Globus pallidus (tissue), 1 donor: ENCODE results near the gene ATP9A.
"Not testable (repeated sequence)": the region's sequence is repeated elsewhere in the genome, so short reads cannot be mapped to it uniquely, and the experiment has no call there.

Source experiments
- DNase-seq: peaks from one replicate; pipeline ENCODE4 v3.0.0-alpha.2; 2015; ENCODE audit warnings: low spot score

The ATP9A gene

DNA sequence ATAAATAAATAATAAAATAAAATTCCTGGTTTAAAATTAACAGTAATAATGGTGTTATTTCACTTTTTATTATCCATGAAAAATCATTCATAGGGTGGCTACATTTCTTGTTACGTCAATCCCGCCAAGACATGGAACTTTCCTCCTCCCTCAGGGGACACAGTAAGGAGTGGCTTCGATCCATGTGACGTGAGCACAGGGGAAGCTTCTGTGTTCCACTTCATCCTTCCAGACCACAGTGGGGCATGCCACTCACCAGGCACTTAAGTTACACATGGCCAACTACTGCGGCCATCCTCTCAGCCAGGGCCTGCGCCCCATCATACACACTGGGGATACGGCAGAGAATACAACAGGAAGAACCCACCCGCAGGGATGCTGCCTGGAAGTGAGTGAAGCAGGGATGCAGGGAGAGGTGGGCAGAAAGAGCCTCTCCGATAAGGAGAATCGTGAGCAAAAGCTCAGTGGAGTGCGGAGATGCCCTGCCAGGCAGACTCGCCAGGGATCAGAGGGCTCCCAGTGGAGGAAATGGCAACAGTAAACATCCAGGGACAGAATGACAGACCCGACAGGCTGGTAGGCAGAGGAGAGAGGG lies 75.3 kb downstream of the ATP9A start:
- no peak for DNase-seq

DNA sequence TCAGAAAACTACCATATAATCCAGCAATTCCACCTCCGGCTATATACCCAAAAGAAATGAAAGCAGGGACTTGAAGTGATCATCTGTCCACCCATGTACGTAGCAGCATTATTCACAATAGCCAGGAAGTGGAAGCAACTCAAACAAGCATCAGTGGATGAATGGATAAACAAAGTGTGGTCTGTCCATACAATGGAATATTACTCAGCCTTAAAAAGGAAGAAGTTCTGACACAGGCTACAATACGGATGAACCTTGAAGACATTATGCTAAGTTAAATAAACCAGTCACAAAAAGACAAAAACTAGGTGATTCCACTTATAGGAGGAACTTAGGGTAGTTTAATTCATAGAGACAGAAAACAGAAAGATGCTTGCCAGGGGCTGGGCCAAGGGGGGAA lies 76.5 kb downstream of the ATP9A start:
- no peak for DNase-seq

DNA sequence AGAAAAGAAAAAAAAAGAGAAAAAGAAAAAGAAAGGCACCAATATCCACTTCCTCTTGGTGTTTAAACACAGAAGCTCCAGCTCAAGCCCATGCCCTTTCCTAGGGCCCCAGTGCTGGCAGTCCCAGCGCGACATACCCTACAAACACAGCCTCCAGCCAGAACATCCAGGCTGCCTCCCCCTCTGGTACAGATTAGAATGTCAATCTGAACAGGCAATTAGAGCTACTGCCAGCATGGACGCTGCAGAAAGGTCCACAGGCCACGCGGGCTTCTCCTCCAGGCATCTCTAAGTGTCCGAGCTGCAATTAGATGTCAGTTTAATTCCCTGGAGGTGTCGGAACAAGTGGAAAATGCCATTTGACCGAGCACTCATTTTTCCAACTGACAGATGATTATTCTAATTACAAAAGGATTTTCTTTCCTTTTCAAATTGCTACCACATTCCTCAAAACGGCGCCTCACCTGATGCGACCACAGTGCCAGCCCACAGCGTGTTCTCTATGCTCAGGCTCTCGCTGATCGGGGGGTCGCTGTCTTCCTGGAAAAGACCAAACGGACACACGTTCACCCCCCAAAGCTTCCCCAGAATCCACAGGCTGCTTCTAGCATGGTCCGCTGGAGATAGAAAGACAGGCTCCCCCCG lies 79.5 kb downstream of the ATP9A start:
- no peak for DNase-seq

DNA sequence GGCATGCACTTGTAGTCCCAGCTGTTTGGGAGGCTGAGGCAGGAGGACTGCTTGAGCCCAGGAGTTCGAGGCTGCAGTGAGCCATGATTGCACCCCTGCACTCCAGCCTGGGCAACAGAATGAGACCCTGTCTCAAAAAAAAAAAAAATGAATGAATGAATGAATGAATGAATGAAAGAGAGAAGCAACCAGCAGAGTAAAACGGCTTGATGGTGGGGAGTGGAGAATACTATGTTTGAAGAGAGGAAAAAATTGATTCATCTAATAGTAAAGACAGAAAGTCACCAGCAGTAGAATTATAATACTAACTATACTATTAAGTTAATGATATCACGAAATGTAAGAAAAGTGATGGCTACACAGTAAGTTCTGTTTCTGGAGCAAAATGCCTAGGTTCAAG lies 80.6 kb downstream of the ATP9A start:
- DNase-seq, result no peak

GRCh38 chr20:51687108-51687507 lies 81.1 kb downstream of the ATP9A start:
- no peak for DNase-seq

DNA sequence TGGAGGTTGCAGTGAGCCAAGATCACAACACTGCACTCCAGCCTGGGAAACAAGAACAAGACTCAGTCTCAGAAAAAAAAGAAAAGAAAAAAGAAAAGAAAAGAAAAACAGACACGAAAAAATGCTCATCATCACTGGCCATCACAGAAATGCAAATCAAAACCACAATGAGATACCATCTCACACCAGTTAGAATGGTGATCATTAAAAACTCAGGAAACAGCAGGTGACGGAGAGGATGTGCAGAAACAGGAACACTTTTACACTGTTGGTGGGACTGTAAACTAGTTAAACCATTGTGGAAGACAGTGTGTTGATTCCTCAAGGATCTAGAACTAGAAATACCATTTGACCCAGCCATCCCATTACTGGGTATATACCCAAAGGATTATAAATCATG lies 82.7 kb downstream of the ATP9A start:
- not testable (repeated sequence) for DNase-seq

DNA sequence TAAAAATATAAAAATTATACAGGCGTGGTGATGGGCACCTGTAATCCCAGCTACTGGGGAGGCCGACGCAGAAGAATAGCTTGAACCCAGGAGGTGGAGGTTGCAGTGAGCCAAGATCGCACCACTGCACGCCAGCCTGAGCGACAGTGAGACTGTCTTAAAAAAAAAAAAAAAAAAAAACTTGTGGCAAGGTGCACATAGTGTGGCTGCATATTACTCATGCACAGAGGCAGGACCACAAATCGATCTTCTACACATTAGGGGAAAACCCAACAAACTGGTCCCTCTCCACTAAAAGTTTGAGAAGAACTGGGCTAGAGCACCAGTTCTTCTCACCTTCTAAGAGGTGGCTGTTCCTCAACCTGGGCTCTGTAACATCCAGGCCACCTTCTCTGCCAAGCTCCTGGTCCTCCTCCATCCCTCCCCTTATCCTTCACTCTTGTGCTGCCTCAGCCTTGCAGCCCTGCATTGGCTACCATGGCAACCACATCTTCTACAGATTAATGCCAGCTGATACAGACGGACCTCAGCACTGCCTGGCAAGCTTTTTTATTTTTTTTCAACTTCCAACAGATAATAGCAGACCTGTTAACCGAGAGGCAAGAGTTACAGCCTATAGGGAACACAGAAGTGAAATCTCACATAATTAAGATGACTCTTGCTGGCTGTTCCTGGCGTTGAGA lies 88.0 kb downstream of the ATP9A start:
- no peak for DNase-seq

DNA sequence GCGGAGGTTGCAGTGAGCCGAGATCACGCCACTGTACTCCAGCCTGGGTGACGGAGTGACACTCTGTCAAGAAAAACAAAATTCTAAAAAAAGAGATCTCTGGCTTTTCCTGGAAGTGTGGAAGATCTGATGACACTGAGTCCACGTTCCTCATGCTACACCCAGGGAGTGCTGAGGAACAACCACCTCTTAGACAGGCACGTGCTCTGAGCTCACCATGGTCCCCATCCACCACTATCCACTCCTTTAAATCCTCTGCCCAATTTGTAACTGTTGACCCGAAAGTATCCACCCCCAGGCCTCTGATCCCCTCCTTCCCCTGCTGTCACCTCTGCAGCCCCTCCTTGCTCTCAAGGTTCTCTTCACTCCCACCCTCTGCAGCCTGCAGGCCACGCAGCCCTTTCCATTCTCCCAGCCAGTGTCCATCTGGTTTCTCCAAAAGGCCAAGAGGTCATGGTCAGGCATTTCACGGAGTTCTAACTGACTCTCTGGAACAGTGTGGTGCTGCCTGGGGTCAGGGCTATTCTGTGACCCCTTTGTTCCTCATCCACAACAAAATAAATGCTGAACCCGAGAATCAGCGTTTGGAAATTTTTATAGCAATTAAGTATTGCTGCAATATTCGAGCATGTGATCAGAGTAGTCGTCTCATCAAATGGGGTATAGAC lies 88.8 kb downstream of the ATP9A start:
- no peak for DNase-seq

- DNase-seq, result peak; percentile 89
Measured at GRCh38 chr20:51678026-51678697, 90.0 kb downstream of the ATP9A start.

GRCh38 chr20:51668947-51669346 lies 99.2 kb downstream of the ATP9A start:
- DNase-seq, result no peak

GRCh38 chr20:51668515-51668914 lies 99.7 kb downstream of the ATP9A start:
- no peak for DNase-seq

DNA sequence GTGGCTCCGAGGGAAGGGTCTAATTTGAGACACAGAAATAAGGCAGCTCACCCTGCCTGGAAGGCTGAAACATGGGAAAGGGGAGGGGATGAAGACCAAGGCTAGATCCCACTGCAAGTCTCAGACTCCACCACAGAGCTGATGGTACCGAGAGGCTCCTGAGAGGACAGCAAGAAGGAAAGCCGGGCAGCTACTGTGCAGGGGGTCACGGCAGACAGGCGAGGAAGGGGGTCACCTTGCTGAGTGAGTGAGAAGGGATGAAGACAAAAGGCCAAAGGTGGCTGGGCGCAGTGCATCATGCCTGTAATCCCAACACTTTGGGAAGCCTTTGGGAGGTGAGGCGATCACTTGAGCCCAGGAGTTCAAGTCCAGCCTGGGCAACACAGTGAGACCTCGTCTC lies 100.7 kb downstream of the ATP9A start:
- DNase-seq, result no peak

GRCh38 chr20:51667002-51667408 lies 101.2 kb downstream of the ATP9A start:
- no peak for DNase-seq

DNA sequence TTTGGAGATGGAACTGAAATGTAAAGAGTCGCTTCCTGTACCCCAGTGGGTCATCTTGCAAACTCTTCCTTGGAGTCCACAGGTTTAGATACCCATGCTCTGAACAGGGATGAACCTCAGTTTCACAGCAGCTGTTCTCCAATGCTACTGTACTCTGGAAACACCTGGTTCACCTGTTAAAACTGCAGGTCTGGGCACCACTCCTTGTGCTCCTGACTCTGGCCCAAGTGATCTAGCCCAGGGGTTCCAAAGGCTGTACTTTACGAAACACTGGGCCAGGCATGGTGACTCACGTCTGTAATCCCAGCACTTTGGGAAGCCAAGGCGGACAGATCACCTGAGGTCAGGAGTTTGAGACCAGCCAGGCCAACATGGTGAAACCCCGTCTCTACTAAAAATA lies 102.1 kb downstream of the ATP9A start:
- DNase-seq, result no peak

DNA sequence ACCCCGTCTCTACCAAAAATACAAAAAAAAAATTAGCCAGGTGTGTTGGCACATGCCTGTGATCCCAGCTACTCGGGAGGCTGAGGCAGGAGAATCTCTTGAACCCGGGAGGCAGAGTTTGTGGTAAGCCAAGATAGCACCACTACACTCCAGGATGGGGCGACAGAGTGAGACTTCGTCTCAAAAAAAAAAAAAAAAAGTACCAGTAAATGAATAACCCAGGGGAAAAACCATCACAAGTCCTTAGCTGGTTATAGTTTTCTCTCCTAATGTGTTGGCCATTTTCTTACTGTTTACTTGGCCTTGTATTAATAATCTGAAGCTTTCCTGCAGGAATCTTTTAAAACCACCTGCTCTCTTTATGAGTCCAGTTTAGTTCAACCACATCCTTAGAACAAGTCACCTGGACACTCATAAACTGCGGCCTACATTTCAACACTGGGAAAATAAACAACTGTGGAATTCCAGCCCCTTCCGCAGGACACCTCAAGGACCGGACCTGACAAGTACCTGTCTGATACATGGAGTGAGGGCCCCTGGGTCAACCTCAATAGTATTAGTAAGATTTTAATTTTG lies 102.6 kb downstream of the ATP9A start:
- DNase-seq, result no peak

DNA sequence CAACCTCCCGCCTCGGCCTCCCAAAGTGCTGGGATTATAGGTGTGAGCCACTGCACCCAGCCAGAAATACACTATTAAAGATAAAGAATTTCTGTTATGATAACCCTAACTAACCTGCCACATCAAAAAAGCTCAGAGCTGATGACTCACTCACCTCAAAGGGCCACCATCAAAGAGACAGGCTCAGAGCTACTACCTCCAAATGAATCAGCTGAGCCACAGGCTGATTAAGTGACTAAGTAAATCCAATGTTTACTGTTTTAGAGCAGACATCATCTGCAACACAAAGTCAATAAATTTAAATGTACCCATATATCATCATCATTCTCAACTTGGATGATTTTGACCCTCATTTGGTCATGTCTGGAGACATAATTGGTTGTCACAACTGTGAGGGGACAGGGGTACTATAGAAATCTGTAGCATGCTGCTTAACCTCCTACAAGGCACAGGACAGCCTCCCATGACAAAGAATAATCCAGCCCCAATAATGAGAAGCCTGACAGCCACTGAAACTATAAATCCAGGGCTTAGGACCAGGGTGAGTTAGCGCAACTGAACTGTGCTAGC lies 106.5 kb downstream of the ATP9A start:
- DNase-seq, result no peak

DNA sequence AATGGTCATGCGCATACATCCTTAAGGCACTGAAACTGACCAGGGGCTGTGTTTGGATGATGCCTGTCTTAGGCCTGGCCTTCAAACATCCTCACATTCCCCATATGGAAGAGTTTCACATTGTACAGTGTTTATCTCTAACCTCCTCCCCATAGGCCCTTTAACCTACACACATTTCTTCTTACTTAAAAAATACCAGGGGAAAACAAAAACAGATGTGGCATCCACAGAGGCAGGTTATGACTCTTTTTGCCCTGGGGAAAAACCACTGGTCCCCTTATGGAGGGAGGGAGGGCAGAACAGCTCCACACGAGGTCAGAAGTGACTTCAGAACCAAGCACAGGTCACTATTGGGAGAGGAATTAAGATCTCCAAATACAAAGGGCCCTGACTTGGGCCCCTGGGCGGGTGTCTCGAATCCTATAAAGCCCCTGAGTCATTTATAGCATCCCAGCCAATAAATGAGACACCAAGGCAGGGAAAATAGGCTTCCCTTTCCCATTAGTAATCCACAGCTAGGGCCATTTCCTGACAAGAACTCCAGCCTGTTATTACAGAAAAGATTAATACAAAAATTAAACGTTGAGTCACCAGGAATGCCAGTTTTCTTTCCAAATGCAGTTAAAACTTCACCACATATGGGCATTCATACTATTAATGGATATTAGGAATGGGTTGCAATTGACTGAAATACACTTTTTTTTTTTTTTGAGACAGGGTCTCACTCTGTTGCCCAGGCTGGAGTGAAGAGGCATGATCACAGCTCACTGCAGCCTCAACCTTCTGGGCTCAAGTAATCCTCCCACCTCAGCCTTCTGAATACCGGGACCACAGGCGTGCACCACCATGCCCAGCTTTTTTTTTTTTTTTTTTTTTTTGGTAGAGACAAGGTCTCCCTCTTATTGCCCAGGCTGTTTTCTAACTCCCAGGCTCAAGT lies 107.2 kb downstream of the ATP9A start:
- DNase-seq, result no peak

- DNase-seq, result no peak
Measured at GRCh38 chr20:51659491-51660050, 108.6 kb downstream of the ATP9A start.

DNA sequence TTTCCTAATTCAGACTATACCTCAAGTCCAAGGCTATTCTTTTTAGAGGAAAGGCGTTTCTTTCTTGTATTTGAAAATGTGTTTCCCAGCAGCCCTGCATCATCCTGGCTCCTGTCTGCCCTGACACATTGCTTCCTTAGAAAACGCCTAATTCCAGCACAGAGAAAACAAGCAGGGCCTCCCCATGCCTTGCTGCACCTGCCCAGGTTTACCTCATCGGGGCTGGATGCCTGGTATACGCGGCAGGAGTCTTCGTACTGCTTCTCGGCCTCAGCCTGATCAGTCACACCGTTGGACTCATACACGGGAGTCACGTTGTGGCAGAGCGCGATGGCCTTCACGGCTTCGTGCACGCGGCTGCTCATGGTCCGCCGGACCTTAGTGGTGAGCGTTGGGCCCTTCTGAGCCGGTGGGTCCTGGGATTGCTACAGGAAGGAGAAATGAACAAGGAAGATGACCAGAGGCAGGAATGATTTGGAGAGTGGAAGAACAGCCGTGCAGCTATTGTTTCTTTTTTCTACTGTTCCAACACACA lies 111.4 kb downstream of the ATP9A start:
- DNase-seq, result no peak

GRCh38 chr20:51656089-51656488 lies 112.1 kb downstream of the ATP9A start:
- not testable (repeated sequence) for DNase-seq
